Suprapubic skin (tissue), 4 donors: Measurements from ENCODE around the gene PCNP. TPM values are rescaled to one million over a fixed set of nuclear protein-coding genes. Genes with fewer than 3 reads are reported as not detected.
"Not testable (repeated sequence)": the region's sequence is repeated elsewhere in the genome, so short reads cannot be mapped to it uniquely, and the experiment has no call there.

ENCODE experiments used
- DNase-seq, 2 donors: peaks; one replicate each; pipeline ENCODE4 v3.0.0-alpha.2; 2019; ENCODE audit warnings: low spot score in 2 of 2
- H3K27ac ChIP-seq: fragments of 200-600 bp; sonication (generic); one replicate; pipeline ENCODE4 v1.5.1; 2019
- H3K27me3 ChIP-seq: fragments of 200-600 bp; sonication (generic); one replicate; pipeline ENCODE4 v1.5.1; 2019
- H3K36me3 ChIP-seq: fragments of 200-600 bp; sonication (generic); one replicate; pipeline ENCODE4 v1.5.1; 2019
- H3K4me1 ChIP-seq: fragments of 200-600 bp; sonication (generic); one replicate; pipeline ENCODE4 v1.5.1; 2019
- H3K4me3 ChIP-seq: fragments of 200-600 bp; sonication (generic); one replicate; pipeline ENCODE4 v1.5.1; 2019; ENCODE audit warnings: mild to moderate bottlenecking
- H3K9me3 ChIP-seq: fragments of 200-600 bp; sonication (generic); one replicate; pipeline ENCODE4 v1.5.1; 2019
- EP300 ChIP-seq: sonication (generic); formaldehyde crosslinking; IDR thresholded peaks from one replicate; pipeline ENCODE4 v1.6.1; 2017; ENCODE audit warnings: antibody characterized with exemption
- POLR2A ChIP-seq, 2 donors: fragments of 450-650 bp; IDR thresholded peaks; one replicate each; pipeline ENCODE4 v1.6.1; 2017; ENCODE audit warnings: antibody characterized with exemption in 2 of 2, mild to moderate bottlenecking in 2 of 2, moderate library complexity in 2 of 2
- POLR2AphosphoS5 ChIP-seq, 3 donors: sonication (generic); formaldehyde crosslinking; IDR thresholded peaks; one replicate each; pipeline ENCODE4 v1.6.1; 2017; ENCODE audit warnings: antibody characterized with exemption in 3 of 3
- WGBS: methylation state at CpG from one replicate; pipeline ENCODE4 v1.1.5; 2018; 5-methylcytosine and 5-hydroxymethylcytosine counted together
- total RNA-seq, 4 donors: library from RNA; depleted of rRNA; stranded (reverse); fragments of >200 nt; gene quantifications; one replicate each; pipeline ENCODE4 v1.1.0, GENCODE V29; 2016
- TF ChIP-seq, protein P1 (sequence below), 2 donors: fragments of 200-600 bp in 1 of 2; fragments of 450-650 bp in 1 of 2; sonication (generic) in 1 of 2; IDR thresholded peaks; one replicate each; pipeline ENCODE4 v1.5.1; 2016 to 2019; ENCODE audit warnings: antibody characterized with exemption in 2 of 2, mild to moderate bottlenecking in 1 of 2, moderate library complexity in 1 of 2

The PCNP gene
- total RNA-seq, 4 donors from 2014 or later, result 53.8 to 133 (median 72.6) TPM

DNA sequence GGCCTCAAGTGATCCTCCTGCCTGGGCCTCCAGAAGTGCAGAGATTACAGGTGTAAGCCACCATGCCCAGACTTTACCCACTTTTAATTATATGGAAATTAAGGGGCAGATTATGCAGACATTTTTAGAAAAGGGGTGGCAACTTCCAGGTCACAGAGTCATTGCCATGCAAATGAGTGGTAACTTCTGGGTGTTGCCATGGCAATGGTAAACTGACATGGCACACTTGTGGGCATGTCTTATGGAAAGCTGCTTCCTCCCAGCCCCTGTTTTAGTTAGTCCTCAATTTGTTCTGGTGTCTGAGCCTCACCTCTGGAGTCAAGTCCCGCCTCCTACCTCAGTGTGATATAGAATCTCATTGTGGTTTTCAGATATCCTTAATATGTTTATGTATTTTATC, 49.7 kb downstream of the PCNP start:
- DNase-seq, result no peak
- H3K4me1 ChIP-seq, result no peaks in the 10 kb centered on the region
- H3K9me3 ChIP-seq, result peaks cover 4% of the 10 kb centered on the region
- H3K27ac ChIP-seq, result no peak overlapping the region
- TF ChIP-seq, protein P1, sequence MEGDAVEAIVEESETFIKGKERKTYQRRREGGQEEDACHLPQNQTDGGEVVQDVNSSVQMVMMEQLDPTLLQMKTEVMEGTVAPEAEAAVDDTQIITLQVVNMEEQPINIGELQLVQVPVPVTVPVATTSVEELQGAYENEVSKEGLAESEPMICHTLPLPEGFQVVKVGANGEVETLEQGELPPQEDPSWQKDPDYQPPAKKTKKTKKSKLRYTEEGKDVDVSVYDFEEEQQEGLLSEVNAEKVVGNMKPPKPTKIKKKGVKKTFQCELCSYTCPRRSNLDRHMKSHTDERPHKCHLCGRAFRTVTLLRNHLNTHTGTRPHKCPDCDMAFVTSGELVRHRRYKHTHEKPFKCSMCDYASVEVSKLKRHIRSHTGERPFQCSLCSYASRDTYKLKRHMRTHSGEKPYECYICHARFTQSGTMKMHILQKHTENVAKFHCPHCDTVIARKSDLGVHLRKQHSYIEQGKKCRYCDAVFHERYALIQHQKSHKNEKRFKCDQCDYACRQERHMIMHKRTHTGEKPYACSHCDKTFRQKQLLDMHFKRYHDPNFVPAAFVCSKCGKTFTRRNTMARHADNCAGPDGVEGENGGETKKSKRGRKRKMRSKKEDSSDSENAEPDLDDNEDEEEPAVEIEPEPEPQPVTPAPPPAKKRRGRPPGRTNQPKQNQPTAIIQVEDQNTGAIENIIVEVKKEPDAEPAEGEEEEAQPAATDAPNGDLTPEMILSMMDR (IDR thresholded peaks at IDR 0.05), result no peak
- TF ChIP-seq POLR2A (IDR thresholded peaks at IDR 0.05) (no peak), EP300 (no peak), POLR2AphosphoS5 (IDR thresholded peaks at IDR 0.05) (no peak)
- H3K27me3 ChIP-seq, result no peaks in the 10 kb centered on the region
- H3K4me3 ChIP-seq, result no peak overlapping the region
- 89% methylated on average over 1 of the region's 1 CpG for WGBS
- no peaks in the 10 kb centered on the region for H3K36me3 ChIP-seq

DNA sequence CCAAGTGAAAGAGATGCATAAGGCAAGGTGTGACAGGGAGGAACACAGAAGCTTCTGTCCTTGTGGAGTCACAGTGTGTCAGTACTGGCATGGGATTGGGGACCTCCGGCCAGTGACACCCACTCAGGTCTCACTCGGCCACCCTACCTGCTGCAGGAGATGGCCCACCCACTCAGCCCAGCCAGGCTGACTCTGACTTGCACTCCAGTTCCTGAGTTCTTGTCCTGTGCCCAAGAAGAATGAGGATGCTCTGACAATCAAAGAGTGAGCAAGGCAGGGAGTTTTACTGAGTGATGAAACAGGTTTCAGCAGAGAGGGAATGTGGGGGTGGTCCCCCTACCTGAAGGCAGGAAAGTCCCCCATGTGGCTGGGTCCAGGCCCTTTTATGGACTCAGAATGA, 50.9 kb downstream of the PCNP start:
- TF ChIP-seq EP300, result no peak

DNA sequence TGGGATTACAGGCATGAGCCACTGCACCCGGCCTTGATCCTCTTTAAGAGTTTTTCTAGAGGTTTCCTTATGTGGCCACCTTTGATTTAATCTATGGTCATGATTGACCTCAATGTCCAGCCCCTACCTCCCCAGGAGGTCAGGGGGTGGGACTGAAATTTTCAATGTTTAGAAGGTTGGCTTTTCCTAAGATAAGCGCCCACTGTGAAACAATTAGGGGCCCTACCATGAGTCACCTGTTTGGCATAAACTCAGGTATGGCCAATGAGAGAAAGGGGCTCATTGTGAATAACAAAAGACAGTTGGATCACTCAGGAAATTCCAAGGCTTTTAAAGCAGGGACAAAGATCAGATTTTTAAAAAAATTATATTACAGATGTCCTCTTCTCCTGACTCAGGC, 51.9 kb downstream of the PCNP start:
- Histone ChIP-seq H3K27ac (no peak overlapping the region), H3K9me3 (no peaks in the 10 kb centered on the region), H3K4me1 (no peaks in the 10 kb centered on the region), H3K36me3 (no peaks in the 10 kb centered on the region), H3K4me3 (no peak overlapping the region), H3K27me3 (no peaks in the 10 kb centered on the region)
- 90% methylated on average over 2 of the region's 2 CpGs for WGBS
- TF ChIP-seq POLR2A (IDR thresholded peaks at IDR 0.05) (no peak), POLR2AphosphoS5 (IDR thresholded peaks at IDR 0.05) (no peak)
- no peak for DNase-seq

More for the DNA sequence above, 50.9 kb downstream of the PCNP start:
- no peaks in the 10 kb centered on the region for H3K4me1 ChIP-seq
- H3K27ac ChIP-seq, result no peak overlapping the region
- H3K36me3 ChIP-seq, result no peaks in the 10 kb centered on the region
- H3K27me3 ChIP-seq, result no peaks in the 10 kb centered on the region
- H3K4me3 ChIP-seq, result no peak overlapping the region
- 96% methylated on average over 2 of the region's 2 CpGs for WGBS
- no peaks in the 10 kb centered on the region for H3K9me3 ChIP-seq
- DNase-seq, result no peak

DNA sequence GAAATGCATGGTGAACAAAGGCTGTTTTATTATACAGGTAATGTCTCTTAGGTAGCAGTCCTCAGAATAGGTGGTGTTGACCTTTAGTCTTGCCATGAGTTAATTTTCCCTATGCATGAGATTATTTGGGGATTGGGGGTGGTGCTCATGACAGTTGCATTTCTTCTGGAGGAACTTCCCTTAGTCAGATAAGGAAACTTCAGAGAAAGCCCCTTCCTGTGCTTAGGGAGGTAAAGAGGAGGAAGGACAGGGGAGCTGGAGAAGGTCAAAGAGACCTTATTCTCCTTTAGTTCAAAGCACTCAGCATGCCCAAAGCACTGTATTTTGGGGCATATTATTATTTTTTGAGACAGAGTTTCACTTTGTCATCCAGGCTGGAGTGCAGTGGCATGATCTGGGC, 55.2 kb downstream of the PCNP start:
- no peak overlapping the region for H3K4me3 ChIP-seq

DNA sequence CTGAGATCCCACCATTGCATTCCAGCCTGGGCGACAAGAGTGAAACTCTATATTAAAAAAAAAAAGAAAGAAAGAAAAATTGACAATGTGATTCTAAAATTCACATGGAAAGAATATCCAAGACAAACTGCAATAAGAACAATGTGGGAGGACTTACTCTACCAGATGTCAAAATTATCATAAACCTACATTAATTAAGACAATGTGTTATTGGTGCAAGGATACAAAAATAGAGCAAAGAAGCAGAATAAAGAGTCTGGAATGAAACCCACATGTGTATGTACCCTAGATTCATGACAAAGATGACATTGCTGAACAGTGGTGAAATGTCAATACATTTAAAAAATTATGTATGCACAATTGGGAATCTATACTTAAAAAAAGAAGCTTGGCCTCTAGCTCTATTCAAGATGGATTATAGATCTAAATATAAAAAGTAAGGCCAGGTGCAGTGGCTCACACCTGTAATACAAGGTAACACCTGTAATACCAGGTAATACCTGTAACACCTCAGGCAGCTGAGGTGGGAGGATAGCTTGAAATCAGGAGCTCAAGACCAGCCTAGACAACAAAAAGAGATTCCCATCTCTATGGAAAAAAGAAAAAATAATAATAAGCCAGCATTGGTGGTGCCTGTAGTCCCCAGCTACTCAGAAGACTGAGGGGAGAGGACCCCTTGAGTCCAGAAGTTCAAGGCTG, 57.3 kb downstream of the PCNP start:
- 62% methylated on average over 1 of the region's 1 CpG for WGBS

More for the DNA sequence above, 55.2 kb downstream of the PCNP start:
- TF ChIP-seq, protein P1 (IDR thresholded peaks at IDR 0.05), result no peak
- TF ChIP-seq POLR2A (IDR thresholded peaks at IDR 0.05), result no peak
- TF ChIP-seq POLR2AphosphoS5 (IDR thresholded peaks at IDR 0.05), result no peak
- TF ChIP-seq EP300, result no peak
- Histone ChIP-seq H3K4me1 (no peaks in the 10 kb centered on the region), H3K36me3 (no peaks in the 10 kb centered on the region), H3K27ac (no peak overlapping the region), H3K27me3 (no peaks in the 10 kb centered on the region), H3K9me3 (no peaks in the 10 kb centered on the region)
- no peak for DNase-seq

DNA sequence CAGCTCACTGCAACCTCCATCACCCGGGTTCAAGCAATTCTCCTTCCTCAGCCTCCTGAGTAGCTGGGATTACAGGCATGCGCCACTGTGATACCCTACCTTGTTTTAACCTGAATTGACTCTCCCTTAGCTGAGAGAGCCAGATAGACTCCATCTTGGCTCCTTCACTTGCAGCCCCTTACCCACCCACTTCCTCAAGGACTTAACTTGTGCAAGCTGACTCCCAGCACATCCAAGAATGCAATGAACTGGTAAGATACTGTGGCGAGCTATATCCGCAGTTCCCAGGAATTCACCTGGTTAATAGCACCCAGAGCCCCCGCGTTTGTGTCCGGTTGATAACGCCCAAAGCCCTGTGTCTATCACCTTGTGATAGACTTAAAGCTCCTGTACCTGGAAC, 58.0 kb downstream of the PCNP start:
- H3K4me1 ChIP-seq, H3K36me3 ChIP-seq, H3K27me3 ChIP-seq, H3K4me3 ChIP-seq, H3K9me3 ChIP-seq, DNase-seq, H3K27ac ChIP-seq: not testable (repeated sequence)
- 93% methylated on average over 8 of the region's 8 CpGs for WGBS

More for the DNA sequence above, 57.3 kb downstream of the PCNP start:
- Histone ChIP-seq H3K4me1 (no peaks in the 10 kb centered on the region), H3K36me3 (no peaks in the 10 kb centered on the region), H3K27me3 (no peaks in the 10 kb centered on the region), H3K27ac (no peak overlapping the region), H3K4me3 (no peak overlapping the region), H3K9me3 (no peaks in the 10 kb centered on the region)
- DNase-seq, result no peak
- TF ChIP-seq POLR2A (IDR thresholded peaks at IDR 0.05) (no peak), POLR2AphosphoS5 (IDR thresholded peaks at IDR 0.05) (no peak), EP300 (no peak)
- TF ChIP-seq, protein P1 (IDR thresholded peaks at IDR 0.05), result no peak

DNA sequence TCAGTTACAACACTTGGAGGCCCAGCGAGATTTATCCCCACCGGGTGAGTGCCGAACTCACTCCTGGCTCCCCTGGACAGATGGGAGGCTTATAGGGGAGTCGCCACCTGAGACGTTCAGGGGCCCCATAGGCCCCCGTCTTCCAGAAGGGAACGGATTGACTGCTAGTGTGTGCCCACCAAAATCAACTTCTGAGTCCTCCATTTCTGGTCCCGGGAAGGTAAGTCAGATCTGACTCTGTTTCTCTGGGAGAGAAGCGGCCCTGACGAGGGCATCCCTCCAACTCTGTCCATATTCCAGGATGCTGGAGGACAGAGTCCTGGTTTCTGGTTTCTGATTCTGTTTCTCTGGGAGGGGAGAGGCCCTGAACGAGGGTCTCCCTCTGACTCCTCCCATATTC, 58.6 kb downstream of the PCNP start:
- TF ChIP-seq, protein P1 (IDR thresholded peaks at IDR 0.05), result no peak
- TF ChIP-seq EP300, result no peak
- no peak for TF ChIP-seq POLR2A (IDR thresholded peaks at IDR 0.05)
- TF ChIP-seq POLR2AphosphoS5 (IDR thresholded peaks at IDR 0.05), result no peak
- WGBS, result 83% methylated on average over 11 of the region's 11 CpGs
- DNase-seq, result no peak

More for the DNA sequence above, 58.6 kb downstream of the PCNP start:
- Histone ChIP-seq H3K36me3 (no peaks in the 10 kb centered on the region), H3K9me3 (no peaks in the 10 kb centered on the region), H3K27me3 (no peaks in the 10 kb centered on the region), H3K4me1 (no peaks in the 10 kb centered on the region), H3K27ac (no peak overlapping the region), H3K4me3 (no peak overlapping the region)
